Adipose tissue (tissue), 3 donors: ENCODE results near the gene MYL5. TPM values are rescaled to one million over a fixed set of nuclear protein-coding genes. Genes with fewer than 3 reads are reported as not detected.
"Not testable (repeated sequence)": the region's sequence is repeated elsewhere in the genome, so short reads cannot be mapped to it uniquely, and the experiment has no call there.

Experiments used
- H3K27ac ChIP-seq: one replicate; pipeline ENCODE4 v1.5.1; 2013; ENCODE audit warnings: low read depth, low read length
- WGBS, 3 donors: extraction: QIAGEN DNeasy Blood & Tissue Kit; methylation state at CpG; one replicate each; pipeline ENCODE4 v1.1.7; 2013; 5-methylcytosine and 5-hydroxymethylcytosine counted together
- polyA plus RNA-seq, 3 donors: library from polyadenylated mRNA; stranded (reverse); fragments of 200-250 nt; gene quantifications; one replicate each; pipeline ENCODE4 v1.2.3, GENCODE V29; 2013
- donor health status: healthy with polysubstance abuse.
- donor health status: Bipolar disorder and iron deficiency.
- donor health status: healthy.

Gene MYL5
- polyA plus RNA-seq, 3 donors, result 6.4 to 33.9 (median 22.4) TPM

GRCh38 chr4:665751-666435 lies 8.4 kb upstream of the MYL5 start:
- whole genome bisulfite sequencing, 3 donors, result 68 to 72% (median 72%) methylated on average over 19 to 22 of the region's 22 CpGs
- H3K27ac ChIP-seq, result no peak overlapping the region

GRCh38 chr4:666436-666810 lies 7.9 kb upstream of the MYL5 start:
- H3K27ac ChIP-seq, result no peak overlapping the region
- 80 to 83% (median 82%) methylated on average over 19 to 22 of the region's 22 CpGs for WGBS, 3 donors

DNA sequence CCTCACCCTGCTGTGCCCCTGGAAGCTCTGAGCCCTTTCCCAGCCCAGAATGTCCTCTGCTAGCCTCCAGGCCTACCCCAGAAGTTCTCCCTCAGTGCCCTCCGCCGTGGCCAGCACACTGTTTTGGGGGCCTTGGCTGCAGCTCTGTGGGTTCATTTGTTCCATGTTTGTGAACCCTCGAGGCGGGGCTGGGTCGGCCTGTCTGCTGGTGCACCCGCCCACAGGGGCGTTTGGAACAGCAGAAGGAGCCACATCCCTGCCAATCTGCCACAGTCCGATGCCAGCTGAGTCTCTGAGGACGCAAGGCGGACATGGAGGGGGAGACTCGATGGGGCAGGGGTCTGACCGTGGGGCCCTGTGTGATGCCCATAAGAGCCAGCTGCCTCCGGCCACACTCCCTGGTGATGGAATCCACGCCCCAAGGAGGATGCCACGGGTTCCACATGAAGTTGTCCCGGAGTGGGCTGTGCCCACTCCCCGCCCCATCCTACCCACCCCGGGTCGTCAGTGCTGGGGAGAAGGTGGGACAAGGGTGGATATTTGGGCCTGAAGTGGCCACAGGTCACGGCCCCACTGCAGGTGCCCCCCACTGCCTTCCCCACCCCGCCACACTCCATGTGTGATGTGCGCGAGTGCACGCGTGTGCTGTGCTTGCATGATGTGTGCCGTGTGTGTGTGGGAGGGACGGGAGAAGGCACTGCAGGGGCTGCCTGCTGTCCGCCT lies 7.4 kb upstream of the MYL5 start:
- WGBS, 3 donors, result 82 to 86% (median 86%) methylated on average over 25 to 28 of the region's 28 CpGs
- no peak overlapping the region for H3K27ac ChIP-seq

DNA sequence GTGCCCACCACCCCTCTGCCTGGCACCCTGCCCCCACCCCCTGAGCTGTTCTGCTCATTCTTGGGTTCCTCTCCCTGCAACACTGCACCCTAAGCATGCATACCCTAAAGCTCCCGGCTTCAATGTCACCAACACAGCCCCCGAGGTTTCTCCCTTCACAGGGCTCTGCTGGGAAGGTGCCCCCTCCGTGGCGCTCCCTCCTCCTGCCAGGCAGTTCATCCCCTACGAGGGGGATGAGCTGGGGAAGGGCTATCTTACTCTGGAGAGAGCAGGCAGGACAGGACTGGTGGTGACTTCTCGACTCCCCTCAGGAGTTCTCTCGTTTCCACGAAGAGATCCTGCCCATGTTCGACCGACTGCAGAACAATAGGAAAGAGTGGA lies 6.8 kb upstream of the MYL5 start:
- no peak overlapping the region for H3K27ac ChIP-seq
- 60 to 71% (median 61%) methylated on average over 10 of the region's 10 CpGs for WGBS, 3 donors

DNA sequence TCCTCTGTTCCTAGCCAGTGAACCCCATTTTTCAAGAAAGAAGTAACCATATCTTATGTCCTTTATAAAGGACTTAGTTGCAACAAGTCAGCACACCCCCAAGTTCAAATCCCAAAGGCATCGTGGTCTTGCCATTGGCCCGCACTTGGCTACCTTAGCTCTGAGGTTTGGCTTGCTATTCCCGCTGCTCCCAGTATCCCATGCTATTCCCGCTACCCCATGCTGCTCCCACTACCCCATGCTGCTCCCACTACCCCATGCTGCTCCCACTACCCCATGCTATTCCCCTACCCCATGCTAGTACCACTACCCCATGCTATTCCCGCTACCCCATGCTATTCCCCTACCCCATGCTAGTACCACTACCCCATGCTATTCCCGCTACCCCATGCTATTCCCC lies 6.1 kb upstream of the MYL5 start:
- 91 to 92% (median 92%) methylated on average over 6 of the region's 6 CpGs for WGBS, 3 donors
- not testable (repeated sequence) for H3K27ac ChIP-seq

DNA sequence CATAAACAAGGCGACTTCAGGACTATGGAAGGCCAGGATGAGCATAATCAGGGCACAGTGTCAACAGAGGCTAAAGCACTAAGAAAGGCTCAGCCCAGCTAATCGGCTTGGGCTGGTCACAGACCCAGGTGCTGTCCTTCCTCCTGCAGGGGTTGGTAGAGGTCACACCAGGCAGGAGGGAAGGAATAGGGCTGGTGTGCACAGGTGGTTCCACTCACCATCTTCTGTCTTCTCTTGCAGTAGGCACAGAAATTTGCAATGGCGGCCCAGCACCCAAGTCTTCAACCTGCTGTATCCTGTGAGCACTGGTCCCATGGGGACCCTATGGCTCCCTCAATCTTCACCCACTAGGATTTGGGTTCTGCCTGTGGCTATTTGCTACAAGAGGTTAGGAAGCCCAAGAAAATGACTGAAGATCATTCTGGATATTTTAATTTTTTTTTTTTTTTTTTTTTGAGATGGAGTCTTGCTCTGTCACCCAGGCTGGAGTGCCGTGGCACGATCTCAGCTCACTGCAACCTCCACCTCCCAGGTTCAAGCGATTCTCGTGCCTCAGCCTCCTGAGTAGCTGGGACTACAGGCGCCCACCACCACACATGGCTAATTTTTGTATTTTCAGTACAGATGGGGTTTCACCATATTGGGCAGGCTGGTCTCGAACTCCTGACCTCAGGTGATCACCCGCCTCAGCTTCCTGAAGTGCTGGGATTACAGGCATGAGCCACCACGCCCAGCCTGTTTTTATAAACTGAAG lies 4.4 kb upstream of the MYL5 start:
- H3K27ac ChIP-seq, result not testable (repeated sequence)
- WGBS, 3 donors, result 89 to 95% (median 95%) methylated on average over 11 of the region's 11 CpGs

- H3K27ac ChIP-seq, result no peak overlapping the region
- WGBS, 3 donors, result 88 to 95% (median 90%) methylated on average over 3 of the region's 3 CpGs
These were observed 2.6 kb upstream of the MYL5 start for GRCh38 chr4:671769-672168.

DNA sequence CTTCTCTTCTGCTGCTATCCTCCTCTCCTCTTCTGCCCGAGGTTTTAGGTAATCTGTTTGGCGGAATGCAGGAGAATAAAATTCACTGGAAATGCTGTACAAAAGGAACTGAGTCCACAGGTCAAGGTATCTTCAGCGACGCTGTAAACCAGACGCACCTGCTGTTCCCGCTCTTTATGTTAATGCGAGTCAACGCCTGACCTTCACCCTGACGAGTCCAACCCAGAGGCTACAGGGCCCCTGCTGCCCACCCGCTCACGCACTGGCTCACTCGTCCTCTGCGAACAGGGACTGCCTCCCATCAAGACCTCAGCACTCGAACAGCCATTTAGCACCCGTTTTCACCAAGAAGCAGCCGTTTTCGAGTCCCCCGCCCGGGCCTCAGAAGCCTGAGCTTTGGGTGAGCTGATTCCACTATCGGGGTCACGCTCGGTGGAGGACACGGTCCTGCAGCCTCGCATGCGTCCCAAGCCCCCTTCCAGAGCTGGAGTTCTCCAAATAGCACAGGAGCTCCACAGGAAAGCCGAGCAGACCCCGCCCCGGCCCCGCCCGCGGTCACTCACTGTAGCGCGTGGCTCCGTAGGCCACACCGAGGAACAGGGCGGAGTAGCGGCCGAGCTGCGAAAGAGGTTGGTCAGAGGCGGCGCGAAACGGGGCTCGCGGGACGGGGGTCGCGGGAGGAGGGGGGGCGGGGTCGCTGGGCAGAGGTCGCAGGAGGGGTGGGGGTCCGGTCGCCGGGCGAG lies 822 bp upstream of the MYL5 start:
- WGBS, 3 donors, result 5 to 11% (median 10%) methylated on average over 40 to 55 of the region's 55 CpGs
- no peak overlapping the region for H3K27ac ChIP-seq

DNA sequence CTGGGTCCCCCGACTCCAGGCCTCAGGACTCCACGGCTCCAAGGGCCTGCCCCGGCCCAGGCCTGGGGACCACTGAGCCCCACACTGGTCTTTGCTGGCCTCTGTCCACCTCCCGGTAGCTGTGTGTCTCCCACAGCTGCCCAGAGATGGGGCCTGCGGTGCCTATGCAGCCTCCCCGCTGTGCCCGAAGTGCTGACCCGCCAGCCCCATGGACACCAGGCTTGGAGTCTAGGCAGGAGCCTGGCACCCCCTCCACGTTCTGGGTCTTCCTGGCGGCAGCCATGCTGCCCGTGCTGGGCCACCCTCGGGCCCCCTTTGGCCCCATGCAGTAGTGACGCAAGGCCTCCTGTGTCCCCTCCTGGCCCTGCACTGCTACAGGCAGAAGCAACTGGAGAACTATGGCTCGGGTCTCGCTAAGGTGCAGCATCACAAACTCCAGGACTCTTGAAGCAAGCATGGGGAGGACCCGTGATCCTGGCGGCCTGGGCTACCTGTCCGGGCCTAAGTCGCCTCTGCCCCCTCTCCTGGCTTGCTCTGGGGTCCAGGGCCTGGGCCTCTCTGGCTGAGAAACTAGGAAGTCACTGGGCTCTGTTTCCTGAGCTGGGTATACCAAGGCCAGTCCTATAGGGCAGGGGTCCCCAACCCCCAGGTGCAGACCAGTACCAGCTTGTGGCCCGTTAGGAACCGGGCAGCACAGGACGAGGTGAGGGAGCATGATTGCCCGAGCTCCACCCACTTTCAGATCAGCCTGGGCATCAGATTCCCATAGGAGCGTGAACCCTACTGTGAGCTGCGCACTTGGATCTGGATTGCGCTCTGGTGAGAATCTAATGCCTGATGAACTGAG lies 917 bp downstream of the MYL5 start:
- 60 to 64% (median 64%) methylated on average over 25 to 26 of the region's 26 CpGs for WGBS, 3 donors
- H3K27ac ChIP-seq, result no peak overlapping the region

GRCh38 chr4:675980-676870 lies 1.9 kb downstream of the MYL5 start:
- H3K27ac ChIP-seq, result no peak overlapping the region
- WGBS, 3 donors, result 59 to 74% (median 74%) methylated on average over 19 of the region's 19 CpGs

DNA sequence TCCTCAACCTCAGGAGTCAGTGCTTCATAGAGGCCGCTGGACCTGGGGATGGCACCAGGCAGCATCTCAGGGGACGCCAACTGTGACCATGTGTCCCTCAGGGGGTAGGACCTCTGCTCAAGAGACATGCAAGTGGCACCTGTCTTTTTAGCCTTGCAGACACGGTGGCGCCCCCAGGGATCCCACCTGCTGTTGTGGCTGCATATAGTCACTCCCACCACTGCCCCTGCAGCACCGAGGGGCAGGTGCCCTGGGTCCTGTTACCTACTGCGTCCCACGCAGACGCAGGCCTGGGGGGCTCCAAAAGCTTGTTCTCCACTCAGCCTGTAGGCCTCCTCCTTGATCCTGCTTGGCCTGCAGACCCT lies 2.5 kb downstream of the MYL5 start:
- no peak overlapping the region for H3K27ac ChIP-seq
- 72 to 85% (median 82%) methylated on average over 8 of the region's 8 CpGs for WGBS, 3 donors

- WGBS, 3 donors, result 53 to 75% (median 66%) methylated on average over 26 of the region's 26 CpGs
- no peak overlapping the region for H3K27ac ChIP-seq
These were observed 3.3 kb downstream of the MYL5 start for GRCh38 chr4:677431-678293.

- WGBS, 3 donors, result 67 to 79% (median 77%) methylated on average over 14 of the region's 14 CpGs
- H3K27ac ChIP-seq, result no peak overlapping the region
These were observed 4.2 kb downstream of the MYL5 start for GRCh38 chr4:678331-679103.

DNA sequence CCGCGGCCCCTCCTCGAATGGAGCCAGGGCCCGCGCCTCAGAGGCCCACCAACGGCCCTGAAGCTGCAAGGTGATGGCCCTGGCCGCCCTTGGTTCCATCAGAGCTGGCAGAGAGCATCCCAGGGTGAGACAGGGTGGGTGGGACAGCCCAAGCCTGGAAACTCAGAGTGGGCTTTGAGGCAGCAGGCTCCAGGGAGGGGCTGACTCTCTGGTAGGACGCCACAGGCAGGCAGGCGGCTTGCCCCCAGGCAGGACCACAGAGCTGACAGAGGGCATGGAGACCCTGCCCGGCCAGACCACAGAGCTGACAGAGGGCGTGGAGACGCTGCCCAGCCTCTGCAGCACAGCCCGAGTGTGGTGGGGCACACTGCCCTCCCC lies 4.8 kb downstream of the MYL5 start:
- 88% methylated on average over 13 of the region's 13 CpGs for WGBS, 3 donors
- no peak overlapping the region for H3K27ac ChIP-seq

DNA sequence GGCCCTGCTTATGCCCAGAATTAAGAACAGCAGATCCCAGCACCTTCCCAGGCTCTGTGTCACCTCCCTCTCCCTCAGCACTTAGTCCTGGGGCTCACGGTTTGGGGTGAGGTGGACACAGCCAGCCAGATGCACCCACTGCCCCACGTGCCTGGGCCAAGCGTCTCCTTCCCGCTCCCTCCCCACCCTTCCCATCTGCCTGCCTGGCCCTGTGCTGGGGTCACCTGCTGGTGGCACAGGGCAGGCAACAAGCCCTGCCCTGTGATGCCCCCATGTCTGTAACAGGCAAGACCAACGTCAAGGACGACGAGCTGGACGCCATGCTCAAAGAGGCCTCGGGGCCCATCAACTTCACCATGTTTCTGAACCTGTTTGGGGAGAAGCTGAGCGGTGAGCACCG lies 5.3 kb downstream of the MYL5 start:
- WGBS, 3 donors, result 82 to 86% (median 85%) methylated on average over 11 of the region's 11 CpGs
- H3K27ac ChIP-seq, result no peak overlapping the region

- 79 to 87% (median 82%) methylated on average over 8 to 9 of the region's 9 CpGs for WGBS, 3 donors
- H3K27ac ChIP-seq, result no peak overlapping the region
These were observed 5.7 kb downstream of the MYL5 start for GRCh38 chr4:680091-680490.
